Activated CD8-positive, alpha-beta T cell treated with anti-CD3 and anti-CD28 coated beads for 36 hours (primary cell): ENCODE measurements around the gene SEMA7A. TPM values are rescaled to one million over a fixed set of nuclear protein-coding genes. Genes with fewer than 3 reads are reported as not detected.

ENCODE experiments used
- ATAC-seq: fragments of 200-7000 bp; cut with Tn5 transposase; one replicate; pipeline ENCODE4 v1.10.0; 2021; ENCODE audit warnings: mild to moderate bottlenecking, moderate library complexity
- CTCF ChIA-PET: fragments of 350-600 bp; sonication (Branson Sonifier 250); formaldehyde crosslinking; loops from one replicate; lab custom pipeline; 2021; ENCODE audit warnings: antibody characterized with exemption; lab: Charles Lee
- POLR2A ChIA-PET: fragments of 350-600 bp; sonication (Branson Sonifier 250); formaldehyde crosslinking; loops from one replicate; lab custom pipeline; 2021; ENCODE audit warnings: antibody characterized with exemption; lab: Charles Lee
- DNase-seq: peaks from one replicate; pipeline ENCODE4 v3.0.0-alpha.2; 2020
- H3K27ac Mint-ChIP-seq: one replicate; pipeline ENCODE4 v1.8.0; 2021; ENCODE audit warnings: mild to moderate bottlenecking, mixed read lengths
- H3K27me3 Mint-ChIP-seq: one replicate; pipeline ENCODE4 v1.8.0; 2021; ENCODE audit warnings: mixed read lengths
- H3K36me3 Mint-ChIP-seq: one replicate; pipeline ENCODE4 v1.8.0; 2021; ENCODE audit warnings: low read depth, mixed read lengths
- H3K4me1 Mint-ChIP-seq: one replicate; pipeline ENCODE4 v1.8.0; 2021; ENCODE audit warnings: low read depth, mixed read lengths
- H3K4me3 Mint-ChIP-seq: one replicate; pipeline ENCODE4 v1.8.0; 2021; ENCODE audit warnings: mild to moderate bottlenecking, moderate library complexity, mixed read lengths
- H3K9me3 Mint-ChIP-seq: one replicate; pipeline ENCODE4 v1.8.0; 2021; ENCODE audit warnings: mixed read lengths
- CTCF ChIP-seq: fragments of 200-600 bp; IDR thresholded peaks from one replicate; pipeline ENCODE4 v1.8.0; 2022; ENCODE audit warnings: antibody characterized with exemption, mild to moderate bottlenecking
- intact Hi-C: fragments of 100-400 bp; cut with micrococcal nuclease; formaldehyde crosslinking; loops from one replicate; pipeline ENCODE4 v1.10.0; 2022
- total RNA-seq, 2 experiments: library from RNA; stranded (reverse); gene quantifications; one replicate each; pipeline ENCODE4 v1.2.3, GENCODE V29; 2021

SEMA7A gene
- total RNA-seq, 2 experiments from 2014 or later: 62.4 TPM

GRCh38 chr15:74389241-74390048 lies 44.3 kb downstream of the SEMA7A start:
- Mint-ChIP-seq H3K27me3 (no peaks in the 10 kb centered on the region), H3K36me3 (no peaks in the 10 kb centered on the region), H3K27ac (peak overlapping the region; percentile 71), H3K4me3 (no peak overlapping the region), H3K4me1 (peaks cover 79% of the 10 kb centered on the region), H3K9me3 (no peaks in the 10 kb centered on the region)
- CTCF ChIA-PET: interaction anchor here (0.6 to 1.8 kb wide), 5 partner anchors 13 to 566 kb away, joined by 3 to 5 read pairs (median 3); no protein-coding TSS in a partner anchor
- POLR2A ChIA-PET: interaction anchor here (0.7 to 2.2 kb wide), 6 partner anchors 7 to 40 kb away, joined by 3 to 10 read pairs (median 4); no protein-coding TSS in a partner anchor
- no peak for ATAC-seq
- TF ChIP-seq CTCF: no peak
- DNase-seq: no peak
- intact Hi-C loops: no loop called here

GRCh38 chr15:74388363-74388951 lies 45.3 kb downstream of the SEMA7A start:
- H3K4me1 Mint-ChIP-seq: peaks cover 79% of the 10 kb centered on the region
- H3K4me3 Mint-ChIP-seq: no peak overlapping the region
- ATAC-seq: no peak
- POLR2A ChIA-PET: interaction anchor here (0.7 to 1.5 kb wide), 5 partner anchors 8 to 41 kb away, joined by 3 to 7 read pairs (median 4); no protein-coding TSS in a partner anchor
- DNase-seq: no peak
- CTCF ChIA-PET: interaction anchor here (1.0 to 1.8 kb wide), 2 partner anchors 14 to 43 kb away, joined by 3 to 5 read pairs; no protein-coding TSS in a partner anchor
- no peaks in the 10 kb centered on the region for H3K27me3 Mint-ChIP-seq
- intact Hi-C loops: no loop called here
- no peaks in the 10 kb centered on the region for H3K36me3 Mint-ChIP-seq
- TF ChIP-seq CTCF: no peak
- H3K9me3 Mint-ChIP-seq: no peaks in the 10 kb centered on the region
- peak overlapping the region; percentile 71 for H3K27ac Mint-ChIP-seq

DNA sequence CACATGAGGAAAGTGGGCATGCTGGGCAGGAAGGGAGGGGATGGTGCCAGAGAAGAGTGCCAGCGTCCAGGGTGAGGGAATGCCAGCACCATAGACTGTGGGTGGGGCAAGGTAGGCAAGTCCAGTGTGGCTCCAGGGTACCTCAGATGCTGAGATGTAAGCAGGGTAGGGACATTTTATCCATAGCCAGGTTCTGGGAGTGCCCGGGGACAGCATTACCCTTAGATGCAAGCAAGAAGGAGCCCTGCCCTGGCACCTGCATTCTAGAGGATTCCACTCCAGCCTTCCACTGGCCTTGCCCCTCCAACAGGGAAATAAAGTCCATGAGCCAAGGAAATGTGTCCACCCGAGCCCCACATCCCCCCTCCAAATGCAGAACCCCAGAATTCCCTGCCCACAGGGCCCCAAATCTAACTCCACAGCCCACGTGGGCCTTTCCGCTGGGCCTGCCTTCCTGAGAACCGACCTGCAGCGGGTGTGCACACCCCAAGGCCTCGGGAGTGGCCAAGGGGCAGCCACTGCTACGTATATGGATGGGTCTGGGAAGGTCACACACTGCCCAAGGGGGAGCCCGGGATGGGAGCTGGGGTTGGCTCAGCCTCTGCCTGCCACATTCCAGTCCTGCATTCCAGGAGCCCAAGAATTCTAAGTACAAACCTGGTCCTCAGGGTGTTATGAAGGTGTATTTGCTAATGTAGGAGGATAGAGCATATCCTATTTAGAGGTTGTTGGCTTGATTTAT lies 46.0 kb downstream of the SEMA7A start:
- ATAC-seq: no peak
- Mint-ChIP-seq H3K36me3 (no peaks in the 10 kb centered on the region), H3K27ac (no peak overlapping the region), H3K4me3 (no peak overlapping the region), H3K9me3 (no peaks in the 10 kb centered on the region), H3K27me3 (no peaks in the 10 kb centered on the region), H3K4me1 (peaks cover 79% of the 10 kb centered on the region)
- DNase-seq: no peak
- no peak for TF ChIP-seq CTCF
- intact Hi-C loops: no loop called here
- ChIA-PET POLR2A (interaction anchor here (1.2 to 1.5 kb wide), 5 partner anchors 8 to 42 kb away, joined by 3 to 7 read pairs (median 4); no protein-coding TSS in a partner anchor), CTCF (interaction anchor here (1.0 to 17.3 kb wide), 4 partner anchors 7 to 50 kb away, joined by 3 to 840 read pairs (median 22); partner anchors contain the start of gene SEMA7A)

DNA sequence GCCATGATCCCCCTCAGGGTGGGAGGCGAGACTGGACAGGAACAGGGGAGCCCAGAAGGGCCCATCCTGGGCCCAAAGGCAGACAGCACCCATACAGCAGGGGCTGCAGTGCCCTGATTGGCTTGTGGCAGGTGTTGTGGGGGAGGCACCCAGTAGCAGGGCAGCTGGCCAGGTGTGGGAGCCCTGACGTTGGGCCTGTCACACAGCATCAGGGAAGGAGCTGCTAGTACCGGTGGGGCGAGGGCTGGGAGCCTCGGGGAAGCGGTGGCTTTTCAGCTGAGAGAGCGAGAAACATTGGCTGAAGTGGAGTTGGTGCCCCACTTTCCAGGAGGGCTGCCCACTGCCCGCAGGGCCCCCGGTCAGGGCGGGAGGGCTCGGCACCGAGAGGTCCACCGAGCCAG lies 46.6 kb downstream of the SEMA7A start:
- ChIA-PET POLR2A (interaction anchor here (1.3 to 6.7 kb wide), 3 partner anchors 9 to 15 kb away, joined by 3 to 141 read pairs (median 4); no protein-coding TSS in a partner anchor), CTCF (interaction anchor here (4.0 to 17.3 kb wide), 2 partner anchors 8 to 51 kb away, joined by 40 to 840 read pairs; partner anchors contain the start of gene SEMA7A)
- Mint-ChIP-seq H3K27me3 (no peaks in the 10 kb centered on the region), H3K9me3 (no peaks in the 10 kb centered on the region), H3K36me3 (no peaks in the 10 kb centered on the region), H3K4me1 (peaks cover 79% of the 10 kb centered on the region), H3K4me3 (no peak overlapping the region), H3K27ac (peak overlapping the region; percentile 9)
- ATAC-seq (no peak), DNase-seq (no peak)
- intact Hi-C loops: no loop called here
- TF ChIP-seq CTCF: no peak
